Peyer's patch (tissue), 4 donors: ENCODE measurements around the gene SERTAD3.

Experiments used
- CTCF ChIP-seq, 6 experiments: fragments of 450-650 bp in 4 of 6; fragments of 200-600 bp in 2 of 6; sonication (generic) in 1 of 6; IDR thresholded peaks; one replicate each; pipeline ENCODE4 v1.5.1; 2017 to 2019; ENCODE audit warnings: antibody characterized with exemption in 6 of 6, mild to moderate bottlenecking in 3 of 6, moderate library complexity in 1 of 6
- POLR2A ChIP-seq, 2 donors: fragments of 450-650 bp; IDR thresholded peaks; one replicate each; pipeline ENCODE4 v1.5.1; 2017; ENCODE audit warnings: antibody characterized with exemption in 2 of 2, mild to moderate bottlenecking in 2 of 2, moderate library complexity in 2 of 2

DNA sequence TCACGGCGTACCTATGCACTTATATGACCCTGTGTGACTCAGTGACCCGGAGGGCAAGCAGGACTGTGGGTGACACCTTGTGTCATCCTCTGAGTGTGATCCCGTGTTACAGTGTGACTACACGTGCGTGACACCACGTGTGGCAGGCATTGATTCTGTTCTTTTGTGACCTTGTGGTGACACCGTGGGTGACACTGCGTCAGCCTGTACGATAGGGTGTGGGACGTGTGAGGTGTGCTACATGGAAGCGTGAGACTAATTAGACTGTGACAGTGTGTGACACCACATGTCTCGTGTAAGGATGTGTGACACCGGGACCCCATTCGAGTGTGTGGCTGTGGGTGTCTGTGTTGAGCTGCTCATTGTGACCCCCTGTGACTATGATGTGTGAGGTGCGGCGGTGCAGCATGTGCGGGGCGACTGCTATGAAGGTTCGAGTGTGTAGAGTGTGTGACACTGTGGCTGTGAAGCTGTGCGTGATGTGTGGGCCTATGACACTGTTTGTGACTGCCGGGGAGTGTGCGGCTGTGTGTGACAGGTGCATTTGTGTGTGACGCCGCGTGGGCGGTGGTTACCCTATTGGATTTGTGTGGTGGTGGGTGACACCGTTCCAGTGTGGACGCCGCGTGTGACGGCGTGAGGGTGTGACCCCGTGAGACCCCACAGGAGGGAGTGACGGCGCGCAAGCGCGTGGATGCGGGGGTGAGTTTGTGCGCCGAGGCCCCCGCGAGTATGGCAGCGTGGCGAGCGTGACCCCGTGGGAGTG, 22.3 kb upstream of the SERTAD3 start:
- no peak for TF ChIP-seq POLR2A (IDR thresholded peaks at IDR 0.05)
- TF ChIP-seq CTCF (IDR thresholded peaks at IDR 0.05), result no peak
